ENCODE results near the gene C1QC.

The C1QC gene

GRCh38 chr1:22616571-22616970 is 26.9 kb upstream of the C1QC start:
- Histone ChIP-seq H3K27ac (ENCODE audit: low read depth, low read length) (no peak overlapping the region), H3K4me1 (ENCODE audit: control insufficient read depth in 1 of 2, insufficient read depth in 2 of 2, low read length in 2 of 2) (no peaks in the 10 kb centered on the region), H3K4me3 (ENCODE audit: low read depth in 1 of 2, low read length in 2 of 2) (no peak overlapping the region), H3K27me3 (ENCODE audit: control insufficient read depth in 1 of 2, insufficient read depth in 2 of 2, low read length in 2 of 2) (peaks cover 21 to 40% of the 10 kb centered on the region in 2 donors), H3K36me3 (ENCODE audit: control insufficient read depth in 1 of 2, insufficient read depth in 2 of 2, low read length in 2 of 2) (no peaks in the 10 kb centered on the region), H3K9ac (ENCODE audit: low read depth in 1 of 2, low read length in 2 of 2) (no peak overlapping the region), H3K9me3 (ENCODE audit: control insufficient read depth in 1 of 2, low read length in 2 of 2) (no peaks in the 10 kb centered on the region)

GRCh38 chr1:22618056-22618455 is 25.4 kb upstream of the C1QC start:
- Histone ChIP-seq H3K27ac (ENCODE audit: low read depth, low read length) (no peak overlapping the region), H3K4me3 (ENCODE audit: low read depth in 1 of 2, low read length in 2 of 2) (no peak overlapping the region), H3K4me1 (ENCODE audit: control insufficient read depth in 1 of 2, insufficient read depth in 2 of 2, low read length in 2 of 2) (no peaks in the 10 kb centered on the region), H3K9ac (ENCODE audit: low read depth in 1 of 2, low read length in 2 of 2) (no peak overlapping the region), H3K36me3 (ENCODE audit: control insufficient read depth in 1 of 2, insufficient read depth in 2 of 2, low read length in 2 of 2) (no peaks in the 10 kb centered on the region), H3K9me3 (ENCODE audit: control insufficient read depth in 1 of 2, low read length in 2 of 2) (no peaks in the 10 kb centered on the region), H3K27me3 (ENCODE audit: control insufficient read depth in 1 of 2, insufficient read depth in 2 of 2, low read length in 2 of 2) (peaks cover 21 to 45% of the 10 kb centered on the region in 2 donors)

GRCh38 chr1:22619252-22619651 is 24.2 kb upstream of the C1QC start:
- peaks cover 21 to 48% of the 10 kb centered on the region in 2 donors for H3K27me3 ChIP-seq (ENCODE audit: control insufficient read depth in 1 of 2, insufficient read depth in 2 of 2, low read length in 2 of 2)
- H3K9ac ChIP-seq (ENCODE audit: low read depth in 1 of 2, low read length in 2 of 2), result no peak overlapping the region
- no peak overlapping the region for H3K27ac ChIP-seq (ENCODE audit: low read depth, low read length)

GRCh38 chr1:22619798-22620197 is 23.6 kb upstream of the C1QC start:
- Histone ChIP-seq H3K27ac (ENCODE audit: low read depth, low read length) (no peak overlapping the region), H3K9ac (ENCODE audit: low read depth in 1 of 2, low read length in 2 of 2) (no peak overlapping the region), H3K4me3 (ENCODE audit: low read depth in 1 of 2, low read length in 2 of 2) (no peak overlapping the region), H3K27me3 (ENCODE audit: control insufficient read depth in 1 of 2, insufficient read depth in 2 of 2, low read length in 2 of 2) (peaks cover 21 to 46% of the 10 kb centered on the region in 2 donors), H3K36me3 (ENCODE audit: control insufficient read depth in 1 of 2, insufficient read depth in 2 of 2, low read length in 2 of 2) (no peaks in the 10 kb centered on the region), H3K9me3 (ENCODE audit: control insufficient read depth in 1 of 2, low read length in 2 of 2) (no peaks in the 10 kb centered on the region), H3K4me1 (ENCODE audit: control insufficient read depth in 1 of 2, insufficient read depth in 2 of 2, low read length in 2 of 2) (no peaks in the 10 kb centered on the region)

More at GRCh38 chr1:22619252-22619651, 24.2 kb upstream of the C1QC start:
- no peaks in the 10 kb centered on the region for H3K4me1 ChIP-seq (ENCODE audit: control insufficient read depth in 1 of 2, insufficient read depth in 2 of 2, low read length in 2 of 2)
- H3K9me3 ChIP-seq (ENCODE audit: control insufficient read depth in 1 of 2, low read length in 2 of 2), result no peaks in the 10 kb centered on the region
- no peak overlapping the region for H3K4me3 ChIP-seq (ENCODE audit: low read depth in 1 of 2, low read length in 2 of 2)
- no peaks in the 10 kb centered on the region for H3K36me3 ChIP-seq (ENCODE audit: control insufficient read depth in 1 of 2, insufficient read depth in 2 of 2, low read length in 2 of 2)

- H3K4me3 ChIP-seq (ENCODE audit: low read depth in 1 of 2, low read length in 2 of 2), result no peak overlapping the region
- no peak overlapping the region for H3K27ac ChIP-seq (ENCODE audit: low read depth, low read length)
- no peaks in the 10 kb centered on the region for H3K36me3 ChIP-seq (ENCODE audit: control insufficient read depth in 1 of 2, insufficient read depth in 2 of 2, low read length in 2 of 2)
- no peaks in the 10 kb centered on the region for H3K9me3 ChIP-seq (ENCODE audit: control insufficient read depth in 1 of 2, low read length in 2 of 2)
- H3K27me3 ChIP-seq (ENCODE audit: control insufficient read depth in 1 of 2, insufficient read depth in 2 of 2, low read length in 2 of 2), result peaks cover 35 to 36% of the 10 kb centered on the region in 2 donors
- no peak overlapping the region for H3K9ac ChIP-seq (ENCODE audit: low read depth in 1 of 2, low read length in 2 of 2)
- H3K4me1 ChIP-seq (ENCODE audit: control insufficient read depth in 1 of 2, insufficient read depth in 2 of 2, low read length in 2 of 2), result no peaks in the 10 kb centered on the region
These were observed 21.7 kb upstream of the C1QC start for GRCh38 chr1:22621761-22622160.

DNA sequence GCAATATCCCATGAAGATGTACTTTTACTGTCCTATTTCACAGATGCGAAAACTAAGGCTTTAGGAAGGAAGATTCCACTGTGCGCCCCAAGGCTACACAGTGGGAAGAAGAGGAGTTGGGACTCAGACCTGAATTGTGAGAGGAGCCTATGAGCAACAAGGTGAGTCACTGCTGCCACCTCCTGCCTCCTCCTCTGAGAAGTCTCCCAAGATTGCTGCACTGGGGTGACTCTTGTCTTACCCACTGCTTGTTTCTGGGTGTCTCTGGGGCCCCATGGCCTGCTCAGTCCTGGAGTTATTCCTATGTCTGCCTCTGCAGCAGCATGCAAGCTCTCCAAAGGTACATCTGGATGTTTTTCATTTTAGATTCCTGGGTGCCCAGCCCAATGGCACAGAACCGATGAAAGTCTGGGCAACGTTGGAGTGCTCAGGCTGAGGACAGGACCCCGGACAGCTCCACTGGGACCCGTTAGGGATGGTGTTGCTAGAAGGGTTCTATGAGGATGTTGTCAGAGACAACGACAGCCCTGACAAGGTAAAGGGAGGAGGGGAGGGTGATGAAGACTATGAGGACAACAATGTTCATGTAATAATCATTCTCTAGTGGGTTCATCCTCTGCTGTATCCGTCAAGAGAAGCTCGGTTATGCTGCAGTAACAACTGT is 18.0 kb upstream of the C1QC start:
- no peak overlapping the region for H3K9ac ChIP-seq (ENCODE audit: low read depth in 1 of 2, low read length in 2 of 2)
- H3K4me3 ChIP-seq (ENCODE audit: low read depth in 1 of 2, low read length in 2 of 2), result no peak overlapping the region
- H3K36me3 ChIP-seq (ENCODE audit: control insufficient read depth in 1 of 2, insufficient read depth in 2 of 2, low read length in 2 of 2), result no peaks in the 10 kb centered on the region
- H3K27ac ChIP-seq (ENCODE audit: low read depth, low read length), result no peak overlapping the region
- H3K27me3 ChIP-seq (ENCODE audit: control insufficient read depth in 1 of 2, insufficient read depth in 2 of 2, low read length in 2 of 2), result peaks cover 15 to 23% of the 10 kb centered on the region in 2 donors
- peaks cover 0 to 3% of the 10 kb centered on the region in 2 donors for H3K4me1 ChIP-seq (ENCODE audit: control insufficient read depth in 1 of 2, insufficient read depth in 2 of 2, low read length in 2 of 2)
- H3K9me3 ChIP-seq (ENCODE audit: control insufficient read depth in 1 of 2, low read length in 2 of 2), result no peaks in the 10 kb centered on the region

DNA sequence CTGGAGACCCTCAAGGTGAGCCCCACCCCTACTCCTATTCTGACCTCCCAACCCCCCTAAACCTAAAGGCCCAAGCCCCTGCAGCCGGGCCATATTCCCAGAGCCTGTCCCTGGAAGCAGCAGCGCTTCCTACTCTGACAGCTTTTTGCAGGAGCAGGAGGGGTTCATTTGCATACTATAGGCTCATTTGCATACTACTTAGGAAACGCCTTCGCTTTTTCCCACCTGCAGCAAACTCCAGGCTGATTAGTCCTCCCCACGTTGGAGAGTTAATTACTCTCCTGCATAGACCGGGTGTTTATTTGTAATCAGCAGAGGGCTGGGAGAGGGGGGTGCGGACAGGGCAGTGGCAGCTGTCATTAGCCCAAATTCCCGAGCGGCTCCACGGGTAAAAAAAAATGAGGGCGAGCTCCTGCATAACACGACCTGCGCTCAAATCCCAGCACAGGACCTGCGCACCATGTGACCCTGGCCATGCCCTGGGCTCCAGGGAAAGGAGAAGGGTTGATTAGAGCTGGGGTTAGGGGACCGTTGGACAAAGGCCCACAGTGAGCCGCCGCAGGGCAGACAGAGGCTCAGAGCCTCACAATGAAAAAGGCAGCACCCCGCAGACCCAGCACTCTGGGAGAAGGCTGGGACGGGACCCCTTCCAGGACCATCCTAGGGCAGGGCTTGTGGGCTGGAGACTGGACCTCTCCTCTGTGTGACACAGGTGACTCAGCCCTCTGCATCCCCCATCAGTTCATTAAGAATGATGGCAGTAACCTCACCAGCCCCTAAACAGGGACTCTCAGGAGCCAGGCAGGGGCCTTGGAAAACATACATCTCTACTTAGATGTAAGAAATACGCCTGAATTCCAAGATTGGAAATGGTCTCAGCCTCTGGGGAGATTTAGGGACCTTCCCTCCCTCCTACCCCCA is 16.9 kb upstream of the C1QC start:
- Histone ChIP-seq H3K36me3 (ENCODE audit: control insufficient read depth in 1 of 2, insufficient read depth in 2 of 2, low read length in 2 of 2) (no peaks in the 10 kb centered on the region), H3K4me1 (ENCODE audit: control insufficient read depth in 1 of 2, insufficient read depth in 2 of 2, low read length in 2 of 2) (peaks cover 0 to 3% of the 10 kb centered on the region in 2 donors), H3K27me3 (ENCODE audit: control insufficient read depth in 1 of 2, insufficient read depth in 2 of 2, low read length in 2 of 2) (peaks cover 15 to 23% of the 10 kb centered on the region in 2 donors), H3K9me3 (ENCODE audit: control insufficient read depth in 1 of 2, low read length in 2 of 2) (no peaks in the 10 kb centered on the region), H3K4me3 (ENCODE audit: low read depth in 1 of 2, low read length in 2 of 2) (no peak overlapping the region), H3K27ac (ENCODE audit: low read depth, low read length) (no peak overlapping the region), H3K9ac (ENCODE audit: low read depth in 1 of 2, low read length in 2 of 2) (no peak overlapping the region)

GRCh38 chr1:22627331-22627730 is 16.1 kb upstream of the C1QC start:
- H3K36me3 ChIP-seq (ENCODE audit: control insufficient read depth in 1 of 2, insufficient read depth in 2 of 2, low read length in 2 of 2), result no peaks in the 10 kb centered on the region
- H3K9ac ChIP-seq (ENCODE audit: low read depth in 1 of 2, low read length in 2 of 2), result no peak overlapping the region
- no peaks in the 10 kb centered on the region for H3K9me3 ChIP-seq (ENCODE audit: control insufficient read depth in 1 of 2, low read length in 2 of 2)
- peaks cover 11 to 23% of the 10 kb centered on the region in 2 donors for H3K27me3 ChIP-seq (ENCODE audit: control insufficient read depth in 1 of 2, insufficient read depth in 2 of 2, low read length in 2 of 2)
- no peak overlapping the region for H3K4me3 ChIP-seq (ENCODE audit: low read depth in 1 of 2, low read length in 2 of 2)
- peaks cover 0 to 3% of the 10 kb centered on the region in 2 donors for H3K4me1 ChIP-seq (ENCODE audit: control insufficient read depth in 1 of 2, insufficient read depth in 2 of 2, low read length in 2 of 2)
- H3K27ac ChIP-seq (ENCODE audit: low read depth, low read length), result no peak overlapping the region

- Histone ChIP-seq H3K4me1 (ENCODE audit: control insufficient read depth in 1 of 2, insufficient read depth in 2 of 2, low read length in 2 of 2) (peaks cover 0 to 3% of the 10 kb centered on the region in 2 donors), H3K27me3 (ENCODE audit: control insufficient read depth in 1 of 2, insufficient read depth in 2 of 2, low read length in 2 of 2) (peaks cover 6 to 23% of the 10 kb centered on the region in 2 donors), H3K27ac (ENCODE audit: low read depth, low read length) (no peak overlapping the region)
These were observed 14.6 kb upstream of the C1QC start for GRCh38 chr1:22628698-22629444.

DNA sequence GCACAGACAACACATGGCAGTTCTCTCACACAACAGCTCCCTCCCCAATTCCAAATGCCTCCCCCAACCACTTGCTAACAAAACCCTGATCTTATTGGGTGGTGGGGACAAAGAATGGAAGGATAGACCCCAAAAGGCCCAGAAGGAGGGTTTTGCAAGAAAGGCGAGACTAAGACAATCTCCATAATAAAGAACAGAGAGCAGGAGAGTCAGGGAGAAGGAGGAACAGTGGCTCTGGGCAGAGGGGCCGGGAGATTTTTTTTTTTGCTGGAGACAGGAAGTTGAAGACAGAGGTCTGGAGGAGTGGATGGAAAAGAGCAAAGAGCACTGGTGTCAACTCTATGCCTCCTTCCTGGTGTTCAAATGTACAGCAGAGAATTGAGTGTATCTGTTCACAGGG is 13.5 kb upstream of the C1QC start:
- Histone ChIP-seq H3K4me1 (ENCODE audit: control insufficient read depth in 1 of 2, insufficient read depth in 2 of 2, low read length in 2 of 2) (peaks cover 0 to 3% of the 10 kb centered on the region in 2 donors), H3K27ac (ENCODE audit: low read depth, low read length) (no peak overlapping the region), H3K9me3 (ENCODE audit: control insufficient read depth in 1 of 2, low read length in 2 of 2) (no peaks in the 10 kb centered on the region), H3K9ac (ENCODE audit: low read depth in 1 of 2, low read length in 2 of 2) (no peak overlapping the region), H3K36me3 (ENCODE audit: control insufficient read depth in 1 of 2, insufficient read depth in 2 of 2, low read length in 2 of 2) (no peaks in the 10 kb centered on the region), H3K27me3 (ENCODE audit: control insufficient read depth in 1 of 2, insufficient read depth in 2 of 2, low read length in 2 of 2) (peaks cover 6 to 22% of the 10 kb centered on the region in 2 donors), H3K4me3 (ENCODE audit: low read depth in 1 of 2, low read length in 2 of 2) (no peak overlapping the region)

More at GRCh38 chr1:22628698-22629444, 14.6 kb upstream of the C1QC start:
- Histone ChIP-seq H3K9me3 (ENCODE audit: control insufficient read depth in 1 of 2, low read length in 2 of 2) (no peaks in the 10 kb centered on the region), H3K4me3 (ENCODE audit: low read depth in 1 of 2, low read length in 2 of 2) (no peak overlapping the region), H3K9ac (ENCODE audit: low read depth in 1 of 2, low read length in 2 of 2) (no peak overlapping the region), H3K36me3 (ENCODE audit: control insufficient read depth in 1 of 2, insufficient read depth in 2 of 2, low read length in 2 of 2) (no peaks in the 10 kb centered on the region)

Data from duodenal mucosa (tissue), 2 donors.